H1 (cell line): Measurements from ENCODE around the gene MAP2K7. TPM values are rescaled to one million over a fixed set of nuclear protein-coding genes. Genes with fewer than 3 reads are reported as not detected.
A peak's percentile ranks its signal among the peaks of the same experiment; 100 is the strongest.

Source experiments
- BRCA1 ChIP-seq: IDR thresholded peaks from 2 replicates; pipeline ENCODE4 v1.6.1; 2012; ENCODE audit warnings: low read depth, low read length, improper control_type of control experiment
- CBX5 ChIP-seq: fragments of 300-800, 300-1000 bp; sonication (generic); IDR thresholded peaks from 2 replicates; pipeline ENCODE4 v1.7.1; 2016; ENCODE audit warnings: antibody characterized with exemption, low read length, low read depth
- CREB1 ChIP-seq: IDR thresholded peaks from 2 replicates; pipeline ENCODE4 v1.6.1; 2012; ENCODE audit warnings: inconsistent platforms
- CTCF ChIP-seq, 3 experiments: IDR thresholded peaks; 1 replicate in 2 of 3; 2 replicates in 1 of 3; pipeline versions ENCODE4 v1.5.1 to v1.6.1; 2011; ENCODE audit warnings: low read length in 3 of 3, mild to moderate bottlenecking in 3 of 3, inconsistent platforms in 2 of 3, low read depth in 1 of 3, moderate library complexity in 1 of 3; ENCODE audit not compliant: insufficient read depth in 1 of 3; ENCODE audit errors: control extremely low read depth in 1 of 3
- E2F6 ChIP-seq: IDR thresholded peaks from 2 replicates; pipeline ENCODE4 v1.6.1; 2012; ENCODE audit warnings: inconsistent platforms
- EGR1 ChIP-seq: IDR thresholded peaks from 2 replicates; pipeline ENCODE4 v1.6.1; 2011; ENCODE audit warnings: low read depth, low read length, borderline replicate concordance
- HDAC6 ChIP-seq: IDR thresholded peaks from one replicate; pipeline ENCODE4 v1.7.1; 2012; ENCODE audit warnings: low read depth, mild to moderate bottlenecking, inconsistent platforms, low read length, moderate library complexity
- KDM4A ChIP-seq: IDR thresholded peaks from one replicate; pipeline ENCODE4 v1.7.1; 2012; ENCODE audit warnings: low read depth, mild to moderate bottlenecking, moderate library complexity, low read length, inconsistent platforms; ENCODE audit not compliant: severe bottlenecking
- MAX ChIP-seq: IDR thresholded peaks from 2 replicates; pipeline ENCODE4 v1.6.1; 2012; ENCODE audit warnings: inconsistent platforms
- NANOG ChIP-seq: IDR thresholded peaks from 2 replicates; pipeline ENCODE4 v1.6.1; 2011; ENCODE audit warnings: low read length, low read depth, mild to moderate bottlenecking, inconsistent platforms; ENCODE audit not compliant: insufficient read depth, poor library complexity, severe bottlenecking
- NRF1 ChIP-seq: IDR thresholded peaks from 2 replicates; pipeline ENCODE4 v1.6.1; 2011; ENCODE audit warnings: mild to moderate bottlenecking, low read depth, low read length, improper control_type of control experiment
- PHF8 ChIP-seq: fragments of 200-600 bp; sonication (generic); conservative IDR thresholded peaks from 2 replicates; pipeline ENCODE4 v1.7.1; 2012; ENCODE audit warnings: low read depth, mild to moderate bottlenecking, inconsistent platforms, low read length, moderate library complexity
- POLR2A ChIP-seq, 2 experiments: IDR thresholded peaks; 1 replicate in 1 of 2; 2 replicates in 1 of 2; pipeline ENCODE4 v1.6.1; 2011; ENCODE audit warnings: low read depth in 2 of 2, low read length in 2 of 2, mild to moderate bottlenecking in 2 of 2; ENCODE audit errors: control extremely low read depth in 1 of 2
- POLR2AphosphoS5 ChIP-seq: IDR thresholded peaks from 2 replicates; pipeline ENCODE4 v1.6.1; 2011; ENCODE audit warnings: low read depth, low read length
- RAD21 ChIP-seq, 2 experiments: IDR thresholded peaks in 1 of 2; conservative IDR thresholded peaks in 1 of 2; 2 replicates each; pipeline ENCODE4 v1.6.1; 2011; ENCODE audit warnings: low read depth in 2 of 2, low read length in 2 of 2, improper control_type of control experiment in 1 of 2, inconsistent platforms in 1 of 2, mild to moderate bottlenecking in 1 of 2, moderate library complexity in 1 of 2
- SIRT6 ChIP-seq: IDR thresholded peaks from one replicate; pipeline ENCODE4 v1.7.1; 2012; ENCODE audit warnings: low read length, inconsistent platforms
- SP4 ChIP-seq: IDR thresholded peaks from 2 replicates; pipeline ENCODE4 v1.6.1; 2012; ENCODE audit warnings: low read length, inconsistent platforms
- SUZ12 ChIP-seq: fragments of 200-600 bp; sonication (generic); IDR thresholded peaks from 2 replicates; pipeline ENCODE4 v1.6.1; 2012; ENCODE audit warnings: mild to moderate bottlenecking, inconsistent platforms, low read length, moderate library complexity, mixed read lengths
- TAF1 ChIP-seq: IDR thresholded peaks from 2 replicates; pipeline ENCODE4 v1.6.1; 2011; ENCODE audit warnings: mild to moderate bottlenecking, low read depth, low read length
- TCF12 ChIP-seq: IDR thresholded peaks from 2 replicates; pipeline ENCODE4 v1.6.1; 2011; ENCODE audit warnings: low read depth, mild to moderate bottlenecking, low read length
- polyA plus RNA-seq, 7 experiments: library from polyadenylated mRNA; depleted of rRNA in 3 of 7; stranded (reverse) in 5 of 7; unstranded in 2 of 7; fragments of >200 nt in 5 of 7; fragments of 200-250 nt in 2 of 7; gene quantifications; 1 replicate in 5 of 7; 2 replicates in 1 of 7; 4 replicates in 1 of 7; pipeline versions ENCODE4 v1.2.1 to v1.2.3, GENCODE V29; 2011 to 2013; ENCODE audit warnings: missing spikeins in 2 of 7, mixed read lengths in 2 of 7
- total RNA-seq: library from RNA; stranded (reverse); fragmentation: NEBNext Ultra II Directional; extraction: Animal tissue kit (Norgen Biotek cat#: 25700); gene quantifications from 2 replicates; pipeline ENCODE4 v1.2.1, GENCODE V29; 2021

Gene MAP2K7
- total and polyA plus RNA-seq, 2 of the 8 experiments (the other 6 are each of a cell fraction or from before 2014, with no cell fraction given), result 8.9 to 38.3 TPM

- no peak; a peak in 1 of 4 replicates for TF ChIP-seq CTCF (IDR thresholded peaks at IDR 0.05; ENCODE audit: control extremely low read depth in 1 of 3, insufficient read depth in 1 of 3, low read depth in 1 of 3, low read length in 3 of 3)
- TF ChIP-seq POLR2AphosphoS5, result no peak
- peak; percentile 74 for TF ChIP-seq KDM4A
- TF ChIP-seq TAF1, result peak; percentile 41; the same call in 1 of the 2 replicates
- TF ChIP-seq E2F6, result 0 out of 2 replicates have a peak, but pooled peaks have one; percentile 21
- TF ChIP-seq PHF8, result peak; percentile 68
- no peak for TF ChIP-seq HDAC6
- TF ChIP-seq SP4, result peak; percentile 86
- peak; percentile 40; the same call in 1 of the 2 replicates for TF ChIP-seq BRCA1
- TF ChIP-seq SUZ12, result no peak
- peak in 1 of 2 experiments; percentile 35; a peak in 1 of 3 replicates for TF ChIP-seq POLR2A (IDR thresholded peaks at IDR 0.05; ENCODE audit: control extremely low read depth in 1 of 2, low read depth in 2 of 2, low read length in 2 of 2)
- TF ChIP-seq NRF1, result no peak
- peak; percentile 42; the same call in 1 of the 2 replicates for TF ChIP-seq EGR1
- TF ChIP-seq RAD21 (IDR thresholded peaks at IDR 0.05 in 1 of 2, conservative IDR thresholded peaks at IDR 0.05 in 1 of 2; ENCODE audit: low read depth in 2 of 2, low read length in 2 of 2), result 0 out of 4 replicates have a peak, but pooled peaks of 1 of the 2 experiments have one; percentile 2
- TF ChIP-seq CBX5, result no peak
- TF ChIP-seq NANOG, result no peak
- peak; percentile 60; the same call in 1 of the 2 replicates for TF ChIP-seq CREB1
- TF ChIP-seq SIRT6, result no peak
- TF ChIP-seq TCF12, result no peak
- peak; percentile 40 for TF ChIP-seq MAX
Observed at GRCh38 chr19:7919610-7920518, 16.2 kb downstream of the MAP2K7 start, which contains the start of gene SNAPC2 (continued).
